ENCODE data around the gene C2CD2.
A peak's percentile ranks its signal among the peaks of the same experiment; 100 is the strongest.
"Not testable (repeated sequence)": the region's sequence is repeated elsewhere in the genome, so short reads cannot be mapped to it uniquely, and the experiment has no call there.

C2CD2 gene

DNA sequence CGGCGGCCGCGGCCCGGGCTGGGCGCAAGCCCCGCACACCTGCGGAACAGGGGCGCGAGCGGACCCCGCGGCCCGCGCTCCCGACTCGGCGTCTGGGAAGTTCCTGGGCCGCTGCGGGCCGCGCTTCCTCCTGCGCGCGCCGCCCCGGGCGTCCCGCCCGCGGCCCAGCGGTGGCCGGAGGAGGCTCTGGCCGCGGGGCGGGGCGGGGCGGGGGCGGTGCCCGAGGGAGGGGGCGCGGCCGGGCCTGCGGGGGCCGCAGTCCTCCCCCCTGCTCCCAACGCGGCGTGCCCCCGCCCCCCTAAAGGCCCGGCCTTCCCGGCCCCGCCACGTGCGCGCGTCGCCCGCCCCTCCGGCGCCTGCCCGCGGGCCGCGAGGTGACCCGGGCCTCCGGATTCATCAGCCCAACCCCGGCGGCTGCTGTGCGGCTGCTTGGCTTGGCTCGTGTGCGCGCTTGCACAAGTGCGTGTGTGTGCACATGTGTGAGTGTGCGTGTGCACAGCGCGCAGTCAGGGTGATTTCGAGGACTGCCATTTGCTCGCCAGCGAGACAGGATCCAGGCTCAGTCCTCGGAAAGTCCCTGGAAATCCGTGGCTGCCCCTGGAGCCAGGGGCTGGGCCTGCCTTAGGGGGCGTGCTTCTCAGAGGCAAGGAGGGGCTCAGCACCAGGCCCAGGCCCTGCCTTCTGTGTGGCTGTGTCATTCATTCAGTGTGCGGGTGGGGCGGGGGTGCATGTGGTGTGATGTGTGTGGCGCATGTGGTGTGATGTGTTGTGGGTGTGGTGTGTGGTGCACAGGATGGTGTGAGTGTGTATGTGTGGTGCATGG lies at the start of gene C2CD2:
TSS of gene C2CD2 (minus strand) at position 188 of the 823 bp plus-strand sequence. CDS start 370 bp downstream, outside the sequence.
- peak within 1 kb of the TSS; percentile 70 for H3K4me3 ChIP-seq (ENCODE audit: low read depth, low read length)
- DNase-seq (ENCODE audit: low read depth): peak; percentile 34

DNA sequence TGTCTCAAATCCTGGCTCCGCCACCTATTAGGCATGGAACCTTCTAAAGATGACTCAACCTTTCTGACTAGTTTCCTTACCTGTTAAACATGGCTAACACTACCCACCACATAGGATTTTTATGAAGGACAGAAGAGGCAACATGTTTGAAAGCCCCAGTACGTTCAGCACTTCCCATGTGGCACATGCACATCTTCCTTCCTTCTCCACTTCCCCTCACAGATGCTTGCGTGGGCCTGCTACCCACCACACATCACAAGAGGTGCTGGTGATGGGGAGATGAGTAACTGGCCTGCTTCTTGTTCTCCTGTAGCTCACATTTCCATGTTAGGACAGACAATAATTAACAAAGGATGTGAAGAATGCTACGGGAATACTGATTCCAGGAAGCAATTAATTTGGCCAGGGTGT lies 49.2 kb upstream of the C2CD2 start:
- DNase-seq (ENCODE audit: low read depth): peak; percentile 37
- no peak overlapping the region for H3K4me3 ChIP-seq (ENCODE audit: low read depth, low read length)

DNA sequence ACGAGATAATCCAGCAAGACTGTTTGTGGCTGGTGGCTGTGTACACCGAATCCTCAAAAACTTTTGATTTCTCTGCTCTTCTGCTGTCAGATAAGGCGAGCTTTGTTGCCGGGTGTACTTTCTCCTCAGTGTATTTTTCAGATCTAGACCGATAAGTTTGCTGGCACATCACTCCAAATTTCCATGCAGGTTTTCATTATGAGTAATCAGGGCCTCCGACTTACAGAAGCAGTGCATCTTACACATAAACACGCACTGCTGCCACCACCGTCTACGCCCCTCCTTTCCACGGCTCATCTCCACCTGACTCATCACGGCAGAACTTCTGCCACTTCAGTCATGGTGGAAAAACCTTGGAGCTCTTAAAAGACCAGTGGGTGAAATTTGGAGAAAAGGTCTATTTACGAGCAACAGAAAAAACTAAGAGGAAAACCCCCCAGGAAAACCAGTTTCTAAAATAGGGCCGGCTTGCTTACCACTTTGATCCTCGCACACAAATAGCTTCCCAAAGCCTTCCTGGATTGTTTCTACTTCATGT lies 48.7 kb upstream of the C2CD2 start:
- H3K4me3 ChIP-seq (ENCODE audit: low read depth, low read length): no peak overlapping the region
- DNase-seq (ENCODE audit: low read depth): peak; percentile 84

DNA sequence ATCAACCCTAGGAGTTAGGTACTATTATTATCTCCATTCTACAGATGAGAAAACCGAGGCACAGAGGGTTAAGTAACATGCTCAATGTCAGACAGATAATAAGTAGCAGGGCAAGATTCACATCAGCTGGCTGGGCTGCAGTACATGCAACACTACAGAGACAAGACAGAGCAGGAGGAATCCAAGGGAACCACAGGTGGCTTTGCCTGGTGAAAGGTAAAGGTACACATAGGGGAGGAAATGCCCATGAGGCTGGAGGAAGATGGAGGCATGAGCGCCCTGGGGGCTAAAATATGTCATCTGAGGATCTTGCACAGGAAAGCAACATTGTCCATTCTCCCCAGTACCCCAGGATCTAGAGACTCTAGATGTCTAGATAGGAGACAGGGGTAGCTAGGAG lies 48.0 kb upstream of the C2CD2 start:
- DNase-seq (ENCODE audit: low read depth): no peak
- no peak overlapping the region for H3K4me3 ChIP-seq (ENCODE audit: low read depth, low read length)

DNA sequence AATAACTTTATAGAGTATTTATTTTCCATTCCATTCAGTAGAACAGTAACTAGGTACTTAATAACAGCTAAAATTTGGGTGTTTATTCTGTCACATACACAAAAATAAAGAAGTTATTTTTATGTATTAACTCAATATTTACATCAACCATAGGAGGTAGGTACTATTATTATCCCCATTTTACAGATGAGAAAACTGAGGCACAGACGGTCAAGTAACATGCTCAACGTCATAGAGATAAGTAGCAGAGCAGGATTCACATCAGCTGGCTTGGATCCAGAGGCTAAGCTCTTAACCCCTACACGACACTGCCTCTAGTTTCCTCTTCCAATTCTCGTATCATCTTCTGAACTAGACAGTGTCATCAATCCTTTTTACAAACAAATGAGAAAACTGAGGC lies 47.1 kb upstream of the C2CD2 start:
- no peak for DNase-seq (ENCODE audit: low read depth)
- no peak overlapping the region for H3K4me3 ChIP-seq (ENCODE audit: low read depth, low read length)

DNA sequence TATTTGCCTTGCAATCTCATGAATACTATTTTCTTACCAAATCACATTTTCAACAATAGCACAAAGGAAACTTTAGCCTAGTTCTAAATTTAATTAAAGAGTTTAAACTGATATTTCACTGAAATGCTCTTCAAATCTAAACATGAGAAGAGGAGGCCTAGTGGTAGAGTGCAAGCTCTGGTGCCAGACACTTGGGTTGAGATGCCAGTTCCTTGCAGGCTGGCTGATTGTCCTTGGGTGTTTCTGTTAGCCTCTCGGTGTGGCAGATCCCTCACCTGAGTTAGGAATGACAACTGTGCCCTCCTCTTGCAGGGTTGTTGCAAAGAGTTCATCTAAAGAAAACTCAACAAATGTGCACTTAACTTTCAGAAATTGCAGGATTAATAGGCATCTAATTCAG lies 43.8 kb upstream of the C2CD2 start:
- DNase-seq (ENCODE audit: low read depth): no peak
- no peak overlapping the region for H3K4me3 ChIP-seq (ENCODE audit: low read depth, low read length)

DNA sequence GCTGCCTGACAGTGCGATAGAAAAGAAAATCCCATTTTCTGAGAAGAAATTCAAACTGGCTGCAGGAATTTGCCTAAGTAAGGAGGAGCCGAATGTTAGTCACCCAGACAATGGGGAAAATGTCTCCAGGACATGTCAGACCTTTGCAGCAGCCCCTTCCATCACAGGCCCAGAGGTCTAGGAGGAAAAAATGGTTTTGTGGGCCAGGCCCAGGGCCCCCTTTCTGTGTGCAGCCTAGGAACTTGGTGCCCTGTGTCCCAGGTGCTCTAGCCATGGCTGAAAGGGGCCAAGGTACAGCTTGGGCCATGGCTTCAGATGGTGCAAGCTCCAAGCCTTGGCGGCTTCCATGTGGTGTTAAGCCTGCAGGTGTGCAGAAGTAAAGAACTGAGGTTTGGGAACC lies 41.8 kb upstream of the C2CD2 start:
- H3K4me3 ChIP-seq (ENCODE audit: low read depth, low read length): no peak overlapping the region
- DNase-seq (ENCODE audit: low read depth): no peak

DNA sequence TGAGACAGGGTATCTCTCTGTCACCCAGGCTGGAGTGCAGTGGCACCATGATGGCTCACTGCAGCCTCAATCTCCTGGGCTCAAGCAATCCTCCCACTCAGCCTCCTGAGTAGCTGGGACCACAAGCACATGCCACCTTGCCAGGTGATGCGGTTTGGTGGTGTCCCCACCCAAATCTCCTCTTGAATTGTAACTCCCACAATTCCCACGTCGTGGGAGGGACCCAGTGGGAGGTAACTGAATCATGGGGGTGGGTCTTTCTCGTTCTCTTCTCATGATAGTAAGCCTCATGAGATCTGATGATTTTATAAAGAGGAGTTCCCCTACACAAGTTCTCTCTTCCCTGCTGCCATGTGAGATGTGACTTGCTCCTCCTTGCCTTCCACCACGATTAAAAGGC lies 40.8 kb upstream of the C2CD2 start:
- DNase-seq (ENCODE audit: low read depth); H3K4me3 ChIP-seq (ENCODE audit: low read depth, low read length): not testable (repeated sequence)

DNA sequence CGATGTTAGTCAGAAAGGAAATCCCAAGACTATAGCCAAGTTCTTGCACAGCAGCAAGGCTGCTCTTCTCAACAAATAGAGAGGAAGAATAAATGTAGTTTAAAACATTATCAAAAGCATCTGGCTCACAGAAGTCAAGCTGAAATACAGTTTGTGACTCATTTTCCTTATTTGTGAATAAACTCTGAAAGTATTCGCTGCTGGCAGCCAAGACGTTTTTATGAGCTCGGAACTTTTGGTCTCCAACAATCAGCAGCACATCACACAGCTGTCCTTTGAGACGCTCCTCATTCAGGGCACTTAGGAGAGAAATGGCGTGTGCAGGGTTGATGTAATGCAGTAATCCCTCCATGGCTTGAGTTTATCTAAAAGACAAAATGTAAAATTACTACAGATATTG lies 39.9 kb upstream of the C2CD2 start:
- peak; percentile 84 for DNase-seq (ENCODE audit: low read depth)

DNA sequence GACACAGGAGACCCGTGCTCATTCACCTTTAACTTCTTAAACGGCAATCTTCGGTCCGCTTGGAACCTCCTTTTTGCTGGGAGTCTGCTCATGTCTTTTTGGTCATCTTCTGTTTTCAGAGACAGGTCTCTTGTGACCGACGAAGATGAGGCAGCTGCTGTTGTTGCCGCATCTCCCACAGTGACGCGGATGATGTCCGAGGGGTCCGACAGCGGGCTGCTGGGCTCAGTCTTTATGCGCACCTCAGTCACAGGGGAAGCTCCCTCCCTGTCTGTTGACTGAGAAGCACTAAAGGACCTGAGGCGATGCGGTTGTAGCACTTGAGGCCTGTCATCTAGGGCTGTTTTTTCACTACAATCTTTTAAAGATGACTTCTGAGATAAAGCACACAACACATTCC lies 38.8 kb upstream of the C2CD2 start:
- H3K4me3 ChIP-seq (ENCODE audit: low read depth, low read length): no peak overlapping the region
- DNase-seq (ENCODE audit: low read depth): no peak

More for the DNA sequence above, 39.9 kb upstream of the C2CD2 start:
- no peak overlapping the region for H3K4me3 ChIP-seq (ENCODE audit: low read depth, low read length)

DNA sequence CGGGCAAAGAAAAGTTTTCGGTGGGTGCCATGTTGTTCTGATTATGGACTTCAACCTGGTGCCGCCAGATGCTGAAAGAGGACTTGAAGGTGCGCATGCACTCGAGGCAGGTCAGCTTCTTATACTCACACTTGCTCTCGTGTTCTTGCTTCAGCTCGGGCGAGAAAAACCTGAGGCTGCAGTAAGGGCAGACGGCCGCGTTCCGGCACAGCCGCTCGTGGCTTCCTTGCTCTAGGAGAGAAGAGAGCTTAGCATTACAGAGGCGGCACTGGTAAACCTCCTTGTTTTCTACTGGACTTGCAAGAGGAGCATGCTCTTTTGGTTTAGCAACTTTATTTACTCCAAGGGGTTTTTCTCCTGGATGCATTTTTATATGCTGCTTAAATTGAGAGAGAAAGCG lies 37.8 kb upstream of the C2CD2 start:
- no peak for DNase-seq (ENCODE audit: low read depth)
- no peak overlapping the region for H3K4me3 ChIP-seq (ENCODE audit: low read depth, low read length)

DNA sequence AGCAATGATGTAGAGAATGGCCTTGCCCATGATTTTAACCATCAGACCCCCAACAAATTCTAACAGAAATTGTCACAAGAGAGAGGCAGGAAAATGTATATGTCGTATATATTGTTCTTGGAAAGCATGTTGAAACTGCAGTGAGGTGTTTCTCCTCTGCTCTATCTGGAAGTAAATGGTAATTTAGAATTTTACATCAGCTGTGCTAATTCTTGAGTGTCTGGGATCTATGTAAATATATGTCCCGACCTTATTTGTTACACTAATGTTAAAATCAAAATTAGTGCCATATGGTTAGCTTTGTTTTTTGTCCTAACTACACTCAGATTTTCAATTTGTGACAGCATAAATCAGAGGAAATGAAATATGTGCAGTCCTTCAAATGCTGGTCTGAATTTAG lies 35.9 kb upstream of the C2CD2 start:
- DNase-seq (ENCODE audit: low read depth): no peak
- H3K4me3 ChIP-seq (ENCODE audit: low read depth, low read length): no peak overlapping the region

DNA sequence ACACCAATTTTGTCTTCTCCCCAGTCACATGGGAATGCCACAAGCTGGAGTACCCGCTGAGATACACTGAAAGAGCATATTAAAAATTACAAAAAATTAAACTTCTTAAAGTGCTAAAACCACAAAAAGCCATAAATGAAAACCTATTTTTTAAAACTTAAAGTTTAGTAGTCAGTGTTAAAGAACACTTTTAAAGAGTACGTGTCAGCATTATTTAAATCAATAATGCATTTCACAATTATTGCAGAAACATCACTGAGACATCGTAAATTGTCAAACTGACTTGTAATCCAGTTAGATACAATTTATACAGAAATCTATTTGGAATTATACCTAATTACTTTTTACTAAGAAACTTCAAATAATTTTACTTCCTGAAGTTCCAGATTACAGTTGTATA lies 33.5 kb upstream of the C2CD2 start:
- DNase-seq (ENCODE audit: low read depth): no peak
- no peak overlapping the region for H3K4me3 ChIP-seq (ENCODE audit: low read depth, low read length)

DNA sequence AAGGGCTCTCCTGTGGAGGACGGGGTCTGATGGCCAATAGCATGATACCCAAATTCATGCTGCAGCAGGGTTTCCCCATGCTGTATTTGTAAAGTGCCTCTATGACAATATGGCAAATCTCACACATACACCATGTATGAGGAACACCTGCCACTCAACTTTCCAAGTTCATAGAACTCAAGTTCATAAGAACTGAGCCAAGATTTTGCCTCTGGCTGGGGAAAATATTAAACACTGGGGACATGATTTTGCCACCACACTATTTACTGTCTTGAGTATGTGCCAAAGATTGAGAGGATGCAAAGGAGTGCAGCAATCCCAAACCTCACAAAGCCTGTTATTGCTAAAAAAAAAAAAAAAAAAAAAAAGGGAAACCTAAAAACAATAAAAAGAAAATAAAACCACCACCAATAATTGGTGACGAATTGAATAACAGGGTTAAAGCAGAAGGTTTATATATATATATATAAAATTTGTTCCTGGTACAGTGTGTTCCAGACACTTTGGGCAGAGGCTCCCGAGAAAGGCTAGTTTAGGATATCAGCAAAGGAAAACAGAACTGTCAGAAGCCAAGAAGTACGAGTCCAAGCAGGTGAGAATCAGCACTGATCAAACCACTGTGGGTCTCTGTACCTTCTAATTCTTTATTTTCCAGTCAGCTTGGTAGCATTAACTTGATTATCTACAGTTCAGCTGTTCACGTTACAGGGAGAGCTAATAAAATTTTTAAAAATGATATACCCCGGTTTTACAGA lies 32.0 kb upstream of the C2CD2 start:
- H3K4me3 ChIP-seq (ENCODE audit: low read depth, low read length): no peak overlapping the region
- DNase-seq (ENCODE audit: low read depth): no peak

DNA sequence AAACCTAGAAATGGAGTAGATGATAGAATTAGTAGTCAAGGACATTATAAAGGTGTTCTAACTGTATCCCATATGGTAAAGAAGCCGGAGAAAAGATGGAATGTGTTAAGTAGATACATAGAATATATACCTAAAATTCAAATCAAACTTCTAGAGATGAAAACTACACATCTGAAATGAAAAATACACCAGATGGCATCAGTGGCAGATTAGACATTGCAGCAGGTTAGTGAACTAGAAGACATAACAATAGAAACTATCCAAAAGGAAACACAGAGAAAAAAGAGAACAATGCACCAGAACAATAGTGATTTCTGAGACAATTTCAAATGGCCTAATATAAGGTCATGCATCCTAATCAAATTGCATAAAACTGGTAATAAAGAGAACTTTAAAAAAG lies 29.4 kb upstream of the C2CD2 start:
- no peak for DNase-seq (ENCODE audit: low read depth)
- no peak overlapping the region for H3K4me3 ChIP-seq (ENCODE audit: low read depth, low read length)

DNA sequence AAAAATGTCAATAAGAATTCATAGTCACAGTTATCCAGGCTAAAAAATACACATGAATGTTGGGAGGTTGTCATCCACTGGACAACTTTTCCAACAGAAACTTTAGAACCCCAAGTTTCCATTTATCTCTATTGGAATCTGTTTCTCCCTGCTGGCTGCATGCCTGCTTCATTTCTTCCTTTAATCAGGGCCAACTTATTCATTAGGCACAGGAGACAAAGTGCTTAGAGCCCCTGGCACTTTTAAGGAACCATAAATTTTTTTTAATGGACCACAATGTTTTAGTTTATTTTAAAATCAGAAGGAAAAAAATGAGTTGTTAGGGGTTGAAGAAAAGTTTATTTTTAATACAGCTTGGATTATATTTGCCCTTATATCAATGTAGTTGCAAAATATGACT lies 26.7 kb upstream of the C2CD2 start:
- no peak overlapping the region for H3K4me3 ChIP-seq (ENCODE audit: low read depth, low read length)
- DNase-seq (ENCODE audit: low read depth): no peak

DNA sequence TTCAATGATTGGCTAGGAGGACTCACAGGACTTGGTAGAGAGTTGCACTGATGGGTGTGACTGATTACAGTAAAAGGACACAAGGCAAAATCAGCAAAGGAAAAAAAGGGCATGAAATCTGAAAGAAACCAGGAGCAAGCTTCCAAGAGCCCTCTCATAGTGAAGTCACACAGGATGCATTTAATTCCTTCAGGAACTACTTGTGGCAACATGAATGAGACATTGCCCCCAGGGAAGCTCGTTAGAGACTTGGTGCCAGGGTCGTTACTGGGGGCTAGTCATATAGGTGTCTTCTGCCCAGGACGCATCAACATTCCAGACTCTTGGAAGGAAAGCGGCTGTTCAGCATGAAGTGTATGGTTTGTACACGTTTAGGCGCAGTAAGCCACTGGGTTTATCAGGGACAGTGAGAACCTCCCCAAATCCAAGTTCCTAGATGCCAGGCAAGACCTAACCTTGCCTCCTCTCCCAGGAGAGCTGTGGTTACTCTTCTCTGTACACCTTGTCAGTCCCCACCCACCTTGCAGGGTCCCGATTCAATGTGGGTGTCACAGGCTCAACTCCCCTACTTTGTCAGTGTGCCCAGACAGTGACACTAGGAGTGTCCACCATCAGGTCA lies 26.0 kb upstream of the C2CD2 start:
- no peak overlapping the region for H3K4me3 ChIP-seq (ENCODE audit: low read depth, low read length)
- DNase-seq (ENCODE audit: low read depth): no peak

DNA sequence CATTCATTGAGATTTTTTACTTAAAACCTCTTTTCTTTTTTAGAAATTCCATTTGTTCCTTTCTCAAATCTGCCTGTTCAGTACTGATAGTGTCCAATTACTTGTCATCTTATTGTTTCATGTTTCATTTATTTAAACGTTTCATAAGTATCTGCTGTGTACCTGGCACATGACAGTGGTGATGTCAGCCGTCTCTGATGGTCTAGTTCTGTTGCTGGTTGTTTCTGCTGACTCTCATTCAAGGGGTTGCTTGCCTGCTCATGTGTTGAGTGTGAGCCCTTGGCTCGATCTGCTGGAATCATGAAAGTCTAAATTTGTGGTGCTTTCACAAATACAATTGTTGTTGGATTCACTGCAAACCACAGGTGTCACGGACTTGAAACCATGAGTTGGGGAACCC lies 25.5 kb upstream of the C2CD2 start:
- H3K4me3 ChIP-seq (ENCODE audit: low read depth, low read length): no peak overlapping the region
- DNase-seq (ENCODE audit: low read depth): no peak

DNA sequence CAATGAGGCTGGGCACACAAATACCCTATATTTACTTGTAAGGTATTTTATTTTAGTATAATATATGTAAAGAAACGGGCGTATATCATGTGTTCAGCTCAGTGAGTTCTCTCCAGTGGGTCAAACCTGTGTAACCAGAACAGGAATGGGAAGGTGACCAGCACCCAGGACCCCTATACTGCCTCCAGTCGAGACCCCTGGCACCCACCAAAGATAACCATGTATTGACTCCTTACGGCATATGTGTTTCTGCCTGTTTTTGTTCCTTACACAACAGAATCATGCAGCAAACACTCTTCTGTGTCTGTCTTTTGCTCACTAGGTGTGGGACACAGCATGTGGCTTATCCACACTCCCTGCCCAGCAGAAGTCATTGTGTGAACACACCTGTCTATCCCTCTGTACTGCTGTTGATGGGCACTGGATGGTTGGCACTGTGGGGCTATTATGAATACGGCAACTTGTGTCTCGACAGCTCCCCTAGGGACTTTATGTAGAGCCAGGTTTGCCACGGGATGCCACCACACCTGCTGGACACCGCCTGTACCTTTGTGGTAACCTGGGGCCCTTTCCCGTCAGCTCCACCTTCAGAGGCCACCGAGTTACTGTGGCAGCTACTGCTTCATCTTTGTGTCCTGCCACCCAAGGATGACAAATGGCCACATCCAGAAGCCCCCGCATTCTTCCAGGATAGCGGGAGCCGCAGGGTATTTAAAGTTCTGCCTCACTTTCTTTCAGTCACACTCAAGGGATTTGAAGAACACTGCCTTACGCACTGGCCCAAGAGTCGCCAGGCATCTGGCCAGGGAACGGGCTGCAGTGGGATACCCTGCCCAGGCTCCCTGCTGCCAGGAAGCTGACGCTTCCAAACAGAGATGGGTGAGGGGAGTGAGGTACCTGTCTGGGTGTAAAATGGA lies 23.5 kb upstream of the C2CD2 start:
- H3K4me3 ChIP-seq (ENCODE audit: low read depth, low read length): no peak overlapping the region
- DNase-seq (ENCODE audit: low read depth): no peak
